ENCODE measurements around the gene SPAG16.
"Not testable (repeated sequence)": the region's sequence is repeated elsewhere in the genome, so short reads cannot be mapped to it uniquely, and the experiment has no call there.

SPAG16 gene

GRCh38 chr2:214029190-214029589, 744.9 kb downstream of the SPAG16 start:
- DNase-seq, result no peak

GRCh38 chr2:214031566-214031965, 747.3 kb downstream of the SPAG16 start:
- DNase-seq, result no peak

- DNase-seq, result no peak
Measured at GRCh38 chr2:214034417-214034816, 750.2 kb downstream of the SPAG16 start.

GRCh38 chr2:214035091-214035852, 751.0 kb downstream of the SPAG16 start:
- no peak for DNase-seq

- DNase-seq, result no peak
Measured at GRCh38 chr2:214035921-214036320, 751.7 kb downstream of the SPAG16 start.

GRCh38 chr2:214038186-214038585, 753.9 kb downstream of the SPAG16 start:
- no peak for DNase-seq

- no peak for DNase-seq
Measured at GRCh38 chr2:214050731-214051130, 766.5 kb downstream of the SPAG16 start.

GRCh38 chr2:214051585-214051984, 767.3 kb downstream of the SPAG16 start:
- no peak for DNase-seq

- DNase-seq, result no peak
Measured at GRCh38 chr2:214052235-214052634, 768.0 kb downstream of the SPAG16 start.

- DNase-seq, result no peak
Measured at GRCh38 chr2:214057986-214058385, 773.7 kb downstream of the SPAG16 start.

GRCh38 chr2:214062279-214062678, 778.0 kb downstream of the SPAG16 start:
- not testable (repeated sequence) for DNase-seq

- DNase-seq, result no peak
Measured at GRCh38 chr2:214064471-214064870, 780.2 kb downstream of the SPAG16 start.

- DNase-seq, result no peak
Measured at GRCh38 chr2:214066862-214067261, 782.6 kb downstream of the SPAG16 start.

GRCh38 chr2:214069254-214069653, 785.0 kb downstream of the SPAG16 start:
- no peak for DNase-seq

- no peak for DNase-seq
Measured at GRCh38 chr2:214075456-214075855, 791.2 kb downstream of the SPAG16 start.

GRCh38 chr2:214076527-214076926, 792.3 kb downstream of the SPAG16 start:
- no peak for DNase-seq

- DNase-seq, result no peak
Measured at GRCh38 chr2:214077727-214078126, 793.5 kb downstream of the SPAG16 start.

- no peak for DNase-seq
Measured at GRCh38 chr2:214079032-214079431, 794.8 kb downstream of the SPAG16 start.

- no peak for DNase-seq
Measured at GRCh38 chr2:214088536-214088935, 804.3 kb downstream of the SPAG16 start.

GRCh38 chr2:214096208-214096715, 812.0 kb downstream of the SPAG16 start:
- no peak for DNase-seq

- DNase-seq, result no peak
Measured at GRCh38 chr2:214098811-214099210, 814.5 kb downstream of the SPAG16 start.

- no peak for DNase-seq
Measured at GRCh38 chr2:214100488-214100887, 816.2 kb downstream of the SPAG16 start.

- peak; percentile 96 for DNase-seq
Measured at GRCh38 chr2:214103276-214104001, 819.2 kb downstream of the SPAG16 start.

GRCh38 chr2:214104219-214104618, 820.0 kb downstream of the SPAG16 start:
- DNase-seq, result peak; percentile 46
